ENCODE measurements around the gene EYA3. TPM values are rescaled to one million over a fixed set of nuclear protein-coding genes. Genes with fewer than 3 reads are reported as not detected.

Gene EYA3
- total and polyA plus RNA-seq, 7 donors = 3.6 to 15.3 (median 13.1) TPM

DNA sequence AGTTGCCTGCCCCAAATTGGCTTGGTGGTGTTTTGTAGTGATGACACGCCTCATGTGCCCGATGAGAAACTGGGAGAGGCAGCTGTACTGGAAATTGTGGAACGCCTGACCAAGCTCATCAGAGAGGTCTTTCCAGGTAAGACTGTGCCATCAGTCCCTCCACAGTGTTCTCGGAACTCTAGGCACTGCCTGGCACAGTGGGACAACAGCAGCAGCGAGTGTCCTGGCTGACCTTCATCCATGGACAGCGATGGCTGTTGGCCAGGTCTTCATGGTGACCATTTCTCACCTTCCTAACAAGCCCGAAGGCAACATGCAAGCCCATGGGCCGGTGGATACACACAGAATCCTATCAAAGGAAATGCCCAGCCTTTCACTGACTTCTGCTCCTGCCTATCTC, 139.4 kb downstream of the EYA3 start:
- H3K9me3 ChIP-seq = no peaks in the 10 kb centered on the region
- H3K36me3 ChIP-seq (ENCODE audit: insufficient read depth in 1 of 2, low read depth in 1 of 2) = no peaks in the 10 kb centered on the region
- TF ChIP-seq, protein P1, sequence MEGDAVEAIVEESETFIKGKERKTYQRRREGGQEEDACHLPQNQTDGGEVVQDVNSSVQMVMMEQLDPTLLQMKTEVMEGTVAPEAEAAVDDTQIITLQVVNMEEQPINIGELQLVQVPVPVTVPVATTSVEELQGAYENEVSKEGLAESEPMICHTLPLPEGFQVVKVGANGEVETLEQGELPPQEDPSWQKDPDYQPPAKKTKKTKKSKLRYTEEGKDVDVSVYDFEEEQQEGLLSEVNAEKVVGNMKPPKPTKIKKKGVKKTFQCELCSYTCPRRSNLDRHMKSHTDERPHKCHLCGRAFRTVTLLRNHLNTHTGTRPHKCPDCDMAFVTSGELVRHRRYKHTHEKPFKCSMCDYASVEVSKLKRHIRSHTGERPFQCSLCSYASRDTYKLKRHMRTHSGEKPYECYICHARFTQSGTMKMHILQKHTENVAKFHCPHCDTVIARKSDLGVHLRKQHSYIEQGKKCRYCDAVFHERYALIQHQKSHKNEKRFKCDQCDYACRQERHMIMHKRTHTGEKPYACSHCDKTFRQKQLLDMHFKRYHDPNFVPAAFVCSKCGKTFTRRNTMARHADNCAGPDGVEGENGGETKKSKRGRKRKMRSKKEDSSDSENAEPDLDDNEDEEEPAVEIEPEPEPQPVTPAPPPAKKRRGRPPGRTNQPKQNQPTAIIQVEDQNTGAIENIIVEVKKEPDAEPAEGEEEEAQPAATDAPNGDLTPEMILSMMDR (IDR thresholded peaks at IDR 0.05) = no peak
- H3K27ac ChIP-seq = no peak overlapping the region
- H3K4me1 ChIP-seq = no peaks in the 10 kb centered on the region
- intact Hi-C loops (cut with DNase I) = no loop called here
- 47 to 59% (median 53%) methylated on average over 8 of the region's 8 CpGs for WGBS, 3 donors
- H3K4me3 ChIP-seq = no peak overlapping the region
- ATAC-seq = no peak
- DNase-seq = no peak
- H3K27me3 ChIP-seq (ENCODE audit: insufficient read depth in 3 of 3, low read length in 2 of 3) = no peaks in the 10 kb centered on the region

DNA sequence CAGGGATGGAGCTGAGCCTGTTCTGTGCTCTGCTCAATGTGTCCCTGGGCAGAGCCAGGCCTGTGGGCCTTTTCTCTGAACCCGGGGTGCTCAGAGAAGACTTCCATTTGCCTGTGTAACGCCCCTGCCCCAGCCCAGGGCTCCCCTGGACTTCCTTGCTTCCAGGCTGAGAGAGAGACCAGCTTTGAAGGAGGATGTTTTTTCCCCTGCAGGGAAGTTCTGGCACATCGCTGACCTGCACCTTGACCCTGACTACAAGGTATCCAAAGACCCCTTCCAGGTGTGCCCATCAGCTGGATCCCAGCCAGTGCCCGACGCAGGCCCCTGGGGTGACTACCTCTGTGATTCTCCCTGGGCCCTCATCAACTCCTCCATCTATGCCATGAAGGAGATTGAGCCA, 143.4 kb downstream of the EYA3 start:
- H3K4me1 ChIP-seq = no peaks in the 10 kb centered on the region
- H3K4me3 ChIP-seq = no peak overlapping the region
- no peaks in the 10 kb centered on the region for H3K27me3 ChIP-seq (ENCODE audit: insufficient read depth in 3 of 3, low read length in 2 of 3)
- DNase-seq = no peak
- intact Hi-C loops (cut with DNase I) = no loop called here
- TF ChIP-seq, protein P1 (IDR thresholded peaks at IDR 0.05) = no peak
- H3K27ac ChIP-seq = no peak overlapping the region
- H3K36me3 ChIP-seq (ENCODE audit: insufficient read depth in 1 of 2, low read depth in 1 of 2) = no peaks in the 10 kb centered on the region
- ATAC-seq = no peak
- WGBS, 3 donors = 76 to 81% (median 76%) methylated on average over 5 of the region's 5 CpGs
- no peaks in the 10 kb centered on the region for H3K9me3 ChIP-seq

DNA sequence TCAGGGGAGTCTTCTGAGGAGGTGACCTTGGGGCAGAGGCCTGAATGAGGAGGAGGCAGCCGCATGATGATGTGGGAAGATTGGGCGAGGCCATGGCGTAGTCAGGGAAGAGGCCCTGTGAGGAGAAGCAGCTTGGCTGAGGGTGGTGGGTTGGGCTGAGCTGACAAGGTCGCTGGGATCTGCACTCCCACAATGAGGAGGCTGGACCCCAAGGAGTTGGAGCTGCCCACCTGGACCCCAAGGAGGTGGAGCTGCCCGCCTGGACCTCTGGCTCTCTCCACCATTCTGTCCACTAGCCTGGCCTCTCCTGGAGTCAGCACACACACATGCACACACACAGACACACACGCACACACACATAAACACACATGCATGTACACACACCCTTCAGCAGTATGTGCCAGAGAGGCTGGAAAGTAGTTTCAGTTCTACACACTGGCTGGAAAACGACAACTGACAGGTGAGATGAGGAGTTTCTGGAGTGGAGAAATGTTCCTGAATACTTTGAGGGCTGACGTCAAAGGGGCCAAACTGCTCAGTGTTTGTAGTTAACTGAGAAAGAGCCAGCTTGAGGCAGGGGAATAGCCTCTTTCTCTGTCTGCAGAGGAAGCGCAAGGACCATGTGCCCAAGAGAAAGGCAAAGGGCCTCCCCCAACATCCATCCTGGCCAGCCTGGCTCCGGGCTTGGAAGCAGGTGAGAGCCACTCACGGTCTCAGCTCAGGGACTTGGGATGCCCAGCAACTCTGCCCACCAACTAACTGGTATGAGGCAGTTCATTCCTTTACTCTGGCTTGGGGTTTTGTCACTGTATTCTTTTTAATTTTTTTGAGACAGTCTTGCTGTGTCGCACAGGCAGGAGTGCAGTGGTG, 146.5 kb downstream of the EYA3 start:
- intact Hi-C loops (cut with DNase I) = no loop called here
- DNase-seq (no peak), ATAC-seq (no peak)
- TF ChIP-seq, protein P1 (IDR thresholded peaks at IDR 0.05) = no peak
- WGBS, 3 donors = 82 to 84% (median 84%) methylated on average over 12 of the region's 12 CpGs
- Histone ChIP-seq H3K36me3 (ENCODE audit: insufficient read depth in 1 of 2, low read depth in 1 of 2) (no peaks in the 10 kb centered on the region), H3K9me3 (no peaks in the 10 kb centered on the region), H3K4me3 (no peak overlapping the region), H3K27ac (no peak overlapping the region), H3K4me1 (no peaks in the 10 kb centered on the region), H3K27me3 (ENCODE audit: insufficient read depth in 3 of 3, low read length in 2 of 3) (no peaks in the 10 kb centered on the region)

DNA sequence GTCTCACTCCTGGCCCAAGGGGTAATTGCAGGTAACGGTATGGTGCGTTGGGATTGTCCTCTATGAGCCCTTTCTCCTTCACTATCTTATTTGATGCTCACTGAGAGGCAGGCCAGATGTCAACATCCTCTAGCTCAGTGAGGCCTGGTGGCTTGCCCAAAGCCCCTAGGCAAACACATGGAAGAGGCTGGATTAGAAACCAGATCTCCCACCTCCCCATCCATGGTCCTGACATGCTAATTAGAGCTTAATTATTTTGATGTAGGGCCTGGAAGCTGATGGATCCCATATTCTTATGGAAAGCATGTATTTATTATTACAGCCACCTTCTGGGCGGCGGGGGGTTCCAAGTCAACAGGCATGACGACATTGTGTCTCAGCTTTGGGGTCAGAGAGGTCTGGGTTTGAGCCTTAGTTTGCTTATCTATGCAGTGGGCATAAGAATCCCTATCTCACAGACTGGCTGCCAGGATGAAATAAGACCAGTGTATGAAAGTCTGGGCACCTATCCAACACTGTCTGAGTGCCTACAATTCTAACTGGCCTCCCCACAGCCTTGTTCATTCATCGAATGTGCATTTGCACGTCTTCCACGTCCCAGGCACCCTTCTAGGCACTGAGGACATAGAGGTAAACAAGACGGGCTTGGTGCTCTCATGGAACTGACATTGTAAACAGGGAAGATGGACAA, 147.4 kb downstream of the EYA3 start:
- H3K9me3 ChIP-seq = no peaks in the 10 kb centered on the region
- no peak overlapping the region for H3K4me3 ChIP-seq
- intact Hi-C loops (cut with DNase I) = no loop called here
- H3K4me1 ChIP-seq = no peaks in the 10 kb centered on the region
- 86 to 92% (median 87%) methylated on average over 9 of the region's 9 CpGs for WGBS, 3 donors
- TF ChIP-seq, protein P1 (IDR thresholded peaks at IDR 0.05) = no peak
- peaks cover 0 to 4% (median 0%) of the 10 kb centered on the region in 3 donors for H3K27me3 ChIP-seq (ENCODE audit: insufficient read depth in 3 of 3, low read length in 2 of 3)
- ATAC-seq (no peak), DNase-seq (no peak)
- H3K36me3 ChIP-seq (ENCODE audit: insufficient read depth in 1 of 2, low read depth in 1 of 2) = no peaks in the 10 kb centered on the region
- no peak overlapping the region for H3K27ac ChIP-seq

Data from psoas muscle (tissue), 8 donors.